ENCODE results near the gene DDA1.

Gene DDA1

DNA sequence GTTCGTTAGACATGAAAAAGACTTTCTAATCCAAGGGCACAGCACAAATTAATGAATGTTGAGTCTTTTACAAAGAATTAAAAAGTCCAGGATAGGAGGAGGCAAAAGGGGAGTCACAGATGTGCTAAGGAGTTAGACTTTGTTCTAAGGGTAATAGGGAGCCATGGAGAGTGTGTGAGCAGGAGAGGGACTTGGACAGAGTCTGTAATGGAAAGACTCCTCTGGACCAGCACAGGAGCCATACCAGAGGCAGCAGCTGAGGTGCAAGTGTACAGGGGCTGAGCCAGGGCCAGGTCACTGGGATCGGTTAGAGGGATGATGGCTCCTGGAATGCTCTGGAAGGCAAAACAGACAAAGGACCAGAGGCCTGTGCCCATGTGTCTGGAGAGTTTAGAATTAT lies 38.5 kb downstream of the DDA1 start:
- no peak overlapping the region for H3K27ac ChIP-seq (ENCODE audit: low read depth, low read length)
- no peaks in the 10 kb centered on the region for H4K20me1 ChIP-seq (ENCODE audit: low read depth, low read length)
- H3K4me3 ChIP-seq (ENCODE audit: insufficient read depth, low read length, poor library complexity, severe bottlenecking): no peak overlapping the region
- peaks cover 8% of the 10 kb centered on the region for H3F3A ChIP-seq (ENCODE audit: insufficient read depth)
- no peaks in the 10 kb centered on the region for H3K79me2 ChIP-seq (ENCODE audit: insufficient read depth, low read length)
- TF ChIP-seq EZH2phosphoT487 (conservative IDR thresholded peaks at IDR 0.05; ENCODE audit: low read length): no peak
- TF ChIP-seq CTCF (IDR thresholded peaks at IDR 0.05; ENCODE audit: insufficient read depth, low read length, poor library complexity, severe bottlenecking): no peak
- no peak overlapping the region for H2AFZ ChIP-seq (ENCODE audit: low read depth, low read length, severe bottlenecking)
- H3K4me2 ChIP-seq (ENCODE audit: low read depth, low read length, poor library complexity, severe bottlenecking): no peak overlapping the region
- H3K27me3 ChIP-seq (ENCODE audit: low read length): no peaks in the 10 kb centered on the region
- H3K9me2 ChIP-seq (replicated peaks; ENCODE audit: insufficient read depth, low read length): no peaks in the 10 kb centered on the region
- H3K9me3 ChIP-seq (ENCODE audit: insufficient read depth, low read length): no peaks in the 10 kb centered on the region
- H3K9ac ChIP-seq (ENCODE audit: low read length): no peak overlapping the region
- H3K36me3 ChIP-seq (ENCODE audit: low read length): no peaks in the 10 kb centered on the region

DNA sequence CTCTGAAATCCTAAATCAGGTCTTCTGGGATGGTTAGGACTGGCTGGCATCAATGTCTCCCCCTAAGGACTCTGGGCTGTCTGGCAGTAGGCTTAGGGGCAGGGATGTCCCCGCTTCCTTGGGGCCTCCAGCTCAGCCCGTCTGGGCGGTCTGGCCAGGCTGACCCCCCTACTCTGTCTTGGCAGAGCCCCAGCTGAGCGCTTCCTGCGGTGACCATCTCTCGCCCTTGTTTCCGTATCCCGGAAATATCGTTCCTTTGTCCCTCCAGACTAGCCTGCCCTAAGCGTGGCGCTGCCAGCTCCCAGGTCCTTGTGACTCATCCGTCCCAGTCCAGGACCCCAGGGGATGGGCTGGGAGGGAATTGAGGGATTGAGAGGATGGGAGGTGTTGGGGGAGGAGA lies 39.3 kb downstream of the DDA1 start:
- Histone ChIP-seq H3K27me3 (ENCODE audit: low read length) (no peaks in the 10 kb centered on the region), H3K4me3 (ENCODE audit: insufficient read depth, low read length, poor library complexity, severe bottlenecking) (no peak overlapping the region), H3K27ac (ENCODE audit: low read depth, low read length) (no peak overlapping the region), H3K9me3 (ENCODE audit: insufficient read depth, low read length) (no peaks in the 10 kb centered on the region), H3K9ac (ENCODE audit: low read length) (no peak overlapping the region), H3F3A (ENCODE audit: insufficient read depth) (peaks cover 8% of the 10 kb centered on the region), H3K79me2 (ENCODE audit: insufficient read depth, low read length) (no peaks in the 10 kb centered on the region), H4K20me1 (ENCODE audit: low read depth, low read length) (no peaks in the 10 kb centered on the region), H3K36me3 (ENCODE audit: low read length) (no peaks in the 10 kb centered on the region), H2AFZ (ENCODE audit: low read depth, low read length, severe bottlenecking) (no peak overlapping the region), H3K9me2 (replicated peaks; ENCODE audit: insufficient read depth, low read length) (no peaks in the 10 kb centered on the region), H3K4me2 (ENCODE audit: low read depth, low read length, poor library complexity, severe bottlenecking) (no peak overlapping the region)
- TF ChIP-seq CTCF (IDR thresholded peaks at IDR 0.05; ENCODE audit: insufficient read depth, low read length, poor library complexity, severe bottlenecking): no peak
- TF ChIP-seq EZH2phosphoT487 (conservative IDR thresholded peaks at IDR 0.05; ENCODE audit: low read length): no peak

- no peak overlapping the region for H3K4me3 ChIP-seq (ENCODE audit: insufficient read depth, low read length, poor library complexity, severe bottlenecking)
- H3K9ac ChIP-seq (ENCODE audit: low read length): no peak overlapping the region
- TF ChIP-seq EZH2phosphoT487 (conservative IDR thresholded peaks at IDR 0.05; ENCODE audit: low read length): no peak
- TF ChIP-seq CTCF (IDR thresholded peaks at IDR 0.05; ENCODE audit: insufficient read depth, low read length, poor library complexity, severe bottlenecking): no peak
- no peak overlapping the region for H3K27ac ChIP-seq (ENCODE audit: low read depth, low read length)
- no peaks in the 10 kb centered on the region for H3K9me2 ChIP-seq (replicated peaks; ENCODE audit: insufficient read depth, low read length)
- H3K79me2 ChIP-seq (ENCODE audit: insufficient read depth, low read length): no peaks in the 10 kb centered on the region
- H3K9me3 ChIP-seq (ENCODE audit: insufficient read depth, low read length): no peaks in the 10 kb centered on the region
- H3F3A ChIP-seq (ENCODE audit: insufficient read depth): no peaks in the 10 kb centered on the region
- H3K36me3 ChIP-seq (ENCODE audit: low read length): no peaks in the 10 kb centered on the region
- H2AFZ ChIP-seq (ENCODE audit: low read depth, low read length, severe bottlenecking): no peak overlapping the region
- H4K20me1 ChIP-seq (ENCODE audit: low read depth, low read length): no peaks in the 10 kb centered on the region
- H3K4me2 ChIP-seq (ENCODE audit: low read depth, low read length, poor library complexity, severe bottlenecking): no peak overlapping the region
- no peaks in the 10 kb centered on the region for H3K27me3 ChIP-seq (ENCODE audit: low read length)
Measured at GRCh38 chr19:17351815-17352435, 42.6 kb downstream of the DDA1 start.
